OCI-LY7 (cell line): Measurements from ENCODE around the gene FMNL2. TPM values are rescaled to one million over a fixed set of nuclear protein-coding genes. Genes with fewer than 3 reads are reported as not detected.

Experiments used
- BruUV-seq: library from RNA; stranded (reverse); fragments of 400-500 nt; replicated peaks from 2 replicates; lab custom pipeline; 2021; lab: Mats Ljungman, UMichigan
- CTCF ChIA-PET: fragments of 300-600 bp; sonication (Branson Sonifier 250); formaldehyde crosslinking; loops from one replicate; lab custom pipeline; 2022; ENCODE audit warnings: antibody characterized with exemption; ENCODE audit not compliant: unreplicated experiment; lab: Charles Lee
- POLR2A ChIA-PET: fragments of 300-600 bp; sonication (Branson Sonifier 250); formaldehyde crosslinking; loops from one replicate; lab custom pipeline; 2022; ENCODE audit warnings: antibody characterized with exemption; lab: Charles Lee
- DNase-seq: peaks from one replicate; pipeline ENCODE4 v3.0.0-alpha.2; 2015; ENCODE audit warnings: low spot score
- H2AFZ ChIP-seq: fragments of 200-600 bp; sonication (generic), shearing (Covaris generic); 2 replicates; pipeline ENCODE4 v1.6.1; 2014; ENCODE audit warnings: mild to moderate bottlenecking, antibody characterized with exemption, low read length, moderate library complexity
- H3K27ac ChIP-seq: fragments of 200-600 bp; sonication (generic); 2 replicates; pipeline ENCODE4 v1.5.1; 2014; ENCODE audit warnings: mixed run types, low read depth, mild to moderate bottlenecking, moderate library complexity, low read length, inconsistent platforms; ENCODE audit not compliant: poor library complexity, severe bottlenecking
- H3K36me3 ChIP-seq: fragments of 200-600 bp; sonication (generic); 2 replicates; pipeline ENCODE4 v1.6.1; 2014; ENCODE audit warnings: mild to moderate bottlenecking, antibody characterized with exemption, low read length, moderate library complexity, mixed read lengths; ENCODE audit not compliant: insufficient read depth
- H3K4me1 ChIP-seq: fragments of 200-600 bp; sonication (generic); 2 replicates; pipeline ENCODE4 v1.5.1; 2014; ENCODE audit warnings: mild to moderate bottlenecking, low read length; ENCODE audit not compliant: insufficient read depth, poor library complexity, severe bottlenecking
- H3K4me2 ChIP-seq: fragments of 200-600 bp; sonication (generic); 2 replicates; pipeline ENCODE4 v1.6.1; 2014; ENCODE audit warnings: mild to moderate bottlenecking, low read length
- H3K4me3 ChIP-seq: fragments of 200-600 bp; sonication (generic); 2 replicates; pipeline ENCODE4 v1.5.1; 2014; ENCODE audit warnings: mild to moderate bottlenecking, low read depth, low read length; ENCODE audit not compliant: poor library complexity, severe bottlenecking
- H3K79me2 ChIP-seq: fragments of 200-600 bp; sonication (generic); 2 replicates; pipeline ENCODE4 v1.6.1; 2016; ENCODE audit warnings: low read depth, mild to moderate bottlenecking, low read length, moderate library complexity, mixed read lengths; ENCODE audit not compliant: insufficient read depth
- H3K9me2 ChIP-seq: fragments of 200-600 bp; sonication (generic); 2 replicates; pipeline ENCODE4 v1.6.1; 2016; ENCODE audit warnings: mild to moderate bottlenecking, low read length, mixed read lengths; ENCODE audit not compliant: insufficient read depth
- H3K9me3 ChIP-seq: fragments of 200-600 bp; sonication (generic); 2 replicates; pipeline ENCODE4 v1.6.1; 2014; ENCODE audit warnings: mild to moderate bottlenecking, mixed run types, low read length, mixed read lengths
- H4K20me1 ChIP-seq: fragments of 200-600 bp; sonication (generic); 2 replicates; pipeline ENCODE4 v1.6.1; 2014; ENCODE audit warnings: mild to moderate bottlenecking, antibody characterized with exemption, low read length, moderate library complexity, mixed read lengths; ENCODE audit not compliant: insufficient read depth
- CTCF ChIP-seq: fragments of 200-600 bp; sonication (generic); conservative IDR thresholded peaks from 2 replicates; pipeline ENCODE4 v1.5.1; 2014; ENCODE audit warnings: mild to moderate bottlenecking, antibody characterized with exemption, low read length, moderate library complexity, mixed read lengths
- EZH2phosphoT487 ChIP-seq: fragments of 200-600 bp; sonication (generic); IDR thresholded peaks from 2 replicates; pipeline ENCODE4 v1.6.1; 2018; ENCODE audit warnings: low read depth, borderline replicate concordance, mild to moderate bottlenecking, mixed run types, antibody characterized with exemption, low read length, moderate library complexity, mixed read lengths
- intact Hi-C: fragments of 100-400 bp; cut with micrococcal nuclease; formaldehyde crosslinking; loops from one replicate; pipeline ENCODE4 v1.10.0; 2022; ENCODE audit not compliant: unreplicated experiment
- total RNA-seq, 2 experiments: library from RNA; depleted of rRNA in 1 of 2; stranded (reverse); fragments of >200 nt in 1 of 2; shearing (Covaris generic) in 1 of 2; gene quantifications; 2 replicates each; pipeline ENCODE4 v1.2.3, GENCODE V29; 2014 to 2022

The FMNL2 gene
- total RNA-seq, 2 experiments from 2014 or later, result 0.03 to 0.21 TPM

- Histone ChIP-seq H2AFZ (no peak overlapping the region), H3K36me3 (no peaks in the 10 kb centered on the region), H3K79me2 (no peaks in the 10 kb centered on the region), H3K27ac (no peak overlapping the region), H3K4me3 (no peak overlapping the region), H3K9me2 (no peaks in the 10 kb centered on the region), H3K4me2 (no peak overlapping the region), H4K20me1 (no peaks in the 10 kb centered on the region), H3K9me3 (no peaks in the 10 kb centered on the region), H3K4me1 (peaks cover 4% of the 10 kb centered on the region)
- ChIA-PET POLR2A (interaction anchor here (0.7 kb wide), 1 partner anchor 10 kb away, joined by 3 read pairs; no protein-coding TSS in a partner anchor), CTCF (interaction anchor here (0.5 to 1.1 kb wide), 2 partner anchors 96 to 211 kb away, joined by 3 to 4 read pairs; no protein-coding TSS in a partner anchor)
- no TSS peak for BruUV-seq
- intact Hi-C loops, result no loop called here
- no peak for DNase-seq
- TF ChIP-seq CTCF, result no peak
- TF ChIP-seq EZH2phosphoT487, result no peak
These were observed 204.4 kb downstream of the FMNL2 start for GRCh38 chr2:152539424-152539823.

GRCh38 chr2:152541712-152542111 is 206.7 kb downstream of the FMNL2 start:
- POLR2A ChIA-PET, result no interaction called here
- no peak for DNase-seq
- no peaks in the 10 kb centered on the region for H3K9me3 ChIP-seq
- TF ChIP-seq EZH2phosphoT487, result no peak
- H4K20me1 ChIP-seq, result no peaks in the 10 kb centered on the region
- H3K79me2 ChIP-seq, result no peaks in the 10 kb centered on the region
- no peak overlapping the region for H3K4me2 ChIP-seq
- no TSS peak for BruUV-seq
- no peak overlapping the region for H3K27ac ChIP-seq
- no peaks in the 10 kb centered on the region for H3K9me2 ChIP-seq
- H3K36me3 ChIP-seq, result no peaks in the 10 kb centered on the region
- intact Hi-C loops, result no loop called here
- CTCF ChIA-PET, result no interaction called here
- peaks cover 4% of the 10 kb centered on the region for H3K4me1 ChIP-seq
- no peak overlapping the region for H2AFZ ChIP-seq
- no peak overlapping the region for H3K4me3 ChIP-seq

GRCh38 chr2:152542337-152542994 is 207.5 kb downstream of the FMNL2 start:
- Histone ChIP-seq H3K27ac (no peak overlapping the region), H4K20me1 (no peaks in the 10 kb centered on the region), H3K9me3 (no peaks in the 10 kb centered on the region), H3K4me2 (no peak overlapping the region), H3K4me3 (no peak overlapping the region), H2AFZ (0 out of 2 replicates have a peak overlapping the region, but pooled peaks have one; percentile 25), H3K4me1 (peaks cover 4% of the 10 kb centered on the region), H3K79me2 (no peaks in the 10 kb centered on the region), H3K36me3 (no peaks in the 10 kb centered on the region), H3K9me2 (no peaks in the 10 kb centered on the region)
- intact Hi-C loops, result no loop called here
- no TSS peak for BruUV-seq
- peak; percentile 1 for DNase-seq
- CTCF ChIA-PET, result no interaction called here
- no peak for TF ChIP-seq EZH2phosphoT487
- no peak for TF ChIP-seq CTCF
- POLR2A ChIA-PET, result no interaction called here
